ENCODE results near the gene EXPH5.
"Not testable (repeated sequence)": the region's sequence is repeated elsewhere in the genome, so short reads cannot be mapped to it uniquely, and the experiment has no call there.

The EXPH5 gene

DNA sequence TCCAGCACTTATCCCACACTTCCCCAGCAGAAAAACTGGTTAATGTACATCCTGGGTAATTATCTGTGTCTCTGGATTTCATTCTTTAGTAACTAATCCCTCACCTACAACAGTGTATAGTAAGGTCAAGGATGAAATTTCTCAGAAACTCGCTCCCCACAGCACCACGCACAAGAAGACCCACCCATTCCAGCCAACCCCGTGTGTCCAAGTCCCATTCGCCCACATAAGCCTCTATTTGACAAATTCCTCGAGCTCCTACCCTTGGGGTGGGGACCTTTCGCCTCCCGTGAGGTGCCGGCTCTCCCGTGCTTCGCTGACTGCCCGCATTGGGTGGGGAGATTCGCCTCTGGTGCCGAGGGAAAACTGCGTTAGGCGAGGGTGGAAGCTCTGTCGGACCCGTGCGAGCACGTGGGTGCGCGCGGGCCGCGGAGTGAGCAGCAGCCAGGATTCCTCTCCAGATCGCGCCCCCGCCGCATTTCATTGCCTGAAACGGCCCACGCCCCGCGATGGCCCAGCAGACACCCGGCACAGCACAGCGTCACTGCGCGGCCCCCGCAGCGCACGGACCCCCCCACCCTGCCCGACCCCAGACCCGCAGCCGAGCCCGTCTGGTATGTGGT lies 866 bp downstream of the EXPH5 start:
- DNase-seq (ENCODE audit: low read depth): no peak
- H3K4me3 ChIP-seq (replicated peaks; ENCODE audit: low read depth, low read length): peak overlapping the region; percentile 60
- TF ChIP-seq, protein P1, sequence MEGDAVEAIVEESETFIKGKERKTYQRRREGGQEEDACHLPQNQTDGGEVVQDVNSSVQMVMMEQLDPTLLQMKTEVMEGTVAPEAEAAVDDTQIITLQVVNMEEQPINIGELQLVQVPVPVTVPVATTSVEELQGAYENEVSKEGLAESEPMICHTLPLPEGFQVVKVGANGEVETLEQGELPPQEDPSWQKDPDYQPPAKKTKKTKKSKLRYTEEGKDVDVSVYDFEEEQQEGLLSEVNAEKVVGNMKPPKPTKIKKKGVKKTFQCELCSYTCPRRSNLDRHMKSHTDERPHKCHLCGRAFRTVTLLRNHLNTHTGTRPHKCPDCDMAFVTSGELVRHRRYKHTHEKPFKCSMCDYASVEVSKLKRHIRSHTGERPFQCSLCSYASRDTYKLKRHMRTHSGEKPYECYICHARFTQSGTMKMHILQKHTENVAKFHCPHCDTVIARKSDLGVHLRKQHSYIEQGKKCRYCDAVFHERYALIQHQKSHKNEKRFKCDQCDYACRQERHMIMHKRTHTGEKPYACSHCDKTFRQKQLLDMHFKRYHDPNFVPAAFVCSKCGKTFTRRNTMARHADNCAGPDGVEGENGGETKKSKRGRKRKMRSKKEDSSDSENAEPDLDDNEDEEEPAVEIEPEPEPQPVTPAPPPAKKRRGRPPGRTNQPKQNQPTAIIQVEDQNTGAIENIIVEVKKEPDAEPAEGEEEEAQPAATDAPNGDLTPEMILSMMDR (IDR thresholded peaks at IDR 0.05; ENCODE audit: low read length, missing control alignments): no peak

DNA sequence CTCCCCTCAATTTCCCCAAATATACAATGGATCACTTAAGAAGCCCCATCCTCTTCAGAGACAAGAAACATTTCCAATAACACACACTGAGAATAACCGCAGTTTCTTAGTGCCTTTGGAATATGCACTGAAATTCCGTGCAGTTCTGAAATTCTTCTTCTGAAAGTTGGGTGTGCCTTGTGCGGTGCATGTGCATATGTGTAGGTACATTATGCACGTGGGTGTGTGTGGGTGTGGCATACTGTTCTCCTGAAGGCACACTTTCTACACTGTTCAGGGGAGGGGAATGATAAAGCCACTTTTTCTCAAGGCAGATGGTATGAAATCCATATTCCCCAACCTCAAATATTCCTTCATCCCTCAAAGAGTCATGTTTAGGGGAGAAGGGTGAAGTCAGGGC lies 1.7 kb downstream of the EXPH5 start:
- no peak for DNase-seq (ENCODE audit: low read depth)
- H3K4me3 ChIP-seq (replicated peaks; ENCODE audit: low read depth, low read length): no peak overlapping the region
- TF ChIP-seq, protein P1 (IDR thresholded peaks at IDR 0.05; ENCODE audit: low read length, missing control alignments): no peak

DNA sequence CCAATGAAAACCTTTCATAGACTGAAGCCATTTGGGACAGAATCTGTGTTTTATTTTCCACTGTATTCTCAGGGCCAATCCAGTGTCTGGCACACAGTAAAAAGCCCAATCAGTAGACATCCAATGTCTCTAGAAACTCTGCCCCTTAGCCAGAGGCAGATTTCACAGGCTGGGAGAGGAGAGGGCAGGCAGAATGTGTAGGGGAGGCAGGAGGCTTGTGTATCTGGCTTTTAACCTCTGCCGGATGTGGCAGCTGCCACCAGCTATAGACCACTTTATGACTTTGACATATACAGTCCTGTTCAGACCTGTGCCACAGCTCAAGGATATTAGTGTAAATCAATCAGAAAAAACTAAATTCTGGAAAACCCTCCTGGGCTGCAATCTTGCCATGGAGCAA lies 4.4 kb downstream of the EXPH5 start:
- H3K4me3 ChIP-seq (replicated peaks; ENCODE audit: low read depth, low read length): no peak overlapping the region
- no peak for DNase-seq (ENCODE audit: low read depth)
- TF ChIP-seq, protein P1 (IDR thresholded peaks at IDR 0.05; ENCODE audit: low read length, missing control alignments): no peak

DNA sequence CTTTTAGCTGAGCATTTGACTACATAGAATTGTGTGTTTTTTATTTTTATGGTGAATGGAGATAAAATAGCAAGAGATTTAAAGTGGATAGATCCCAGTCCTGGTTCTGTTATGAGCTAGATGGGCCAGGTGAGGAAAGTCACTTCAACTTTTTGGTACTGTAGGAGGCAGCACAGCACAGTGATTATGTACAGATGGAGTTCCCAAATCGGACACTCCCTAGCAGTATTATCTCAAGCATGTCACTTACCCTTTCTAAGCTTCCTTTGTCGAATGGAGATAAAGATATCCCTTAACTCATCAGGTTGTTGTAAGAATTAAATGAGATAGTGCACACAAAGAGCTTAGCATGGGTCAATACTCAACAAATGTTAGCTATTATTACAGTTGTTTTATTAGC lies 5.3 kb downstream of the EXPH5 start:
- TF ChIP-seq, protein P1 (IDR thresholded peaks at IDR 0.05; ENCODE audit: low read length, missing control alignments): no peak
- no peak for DNase-seq (ENCODE audit: low read depth)
- H3K4me3 ChIP-seq (replicated peaks; ENCODE audit: low read depth, low read length): no peak overlapping the region

DNA sequence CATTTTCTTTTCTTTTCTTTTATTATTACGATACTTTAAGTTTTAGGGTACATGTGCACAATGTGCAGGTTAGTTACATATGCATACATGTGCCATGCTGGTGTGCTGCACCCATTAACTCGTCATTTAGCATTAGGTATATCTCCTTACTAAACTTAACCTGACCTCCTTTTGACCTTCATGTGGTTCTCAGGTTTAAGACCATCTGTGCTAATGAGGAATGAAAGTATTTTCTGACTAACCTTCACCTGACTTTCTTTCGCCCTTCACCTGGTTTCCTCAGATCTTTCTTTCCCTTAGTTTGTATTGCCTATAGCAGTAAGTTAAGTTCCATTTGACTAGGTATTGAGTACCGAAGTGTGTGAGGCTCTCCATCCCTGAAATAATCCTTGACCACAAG lies 6.5 kb downstream of the EXPH5 start:
- no peak overlapping the region for H3K4me3 ChIP-seq (replicated peaks; ENCODE audit: low read depth, low read length)
- DNase-seq (ENCODE audit: low read depth): no peak
- TF ChIP-seq, protein P1 (IDR thresholded peaks at IDR 0.05; ENCODE audit: low read length, missing control alignments): no peak

DNA sequence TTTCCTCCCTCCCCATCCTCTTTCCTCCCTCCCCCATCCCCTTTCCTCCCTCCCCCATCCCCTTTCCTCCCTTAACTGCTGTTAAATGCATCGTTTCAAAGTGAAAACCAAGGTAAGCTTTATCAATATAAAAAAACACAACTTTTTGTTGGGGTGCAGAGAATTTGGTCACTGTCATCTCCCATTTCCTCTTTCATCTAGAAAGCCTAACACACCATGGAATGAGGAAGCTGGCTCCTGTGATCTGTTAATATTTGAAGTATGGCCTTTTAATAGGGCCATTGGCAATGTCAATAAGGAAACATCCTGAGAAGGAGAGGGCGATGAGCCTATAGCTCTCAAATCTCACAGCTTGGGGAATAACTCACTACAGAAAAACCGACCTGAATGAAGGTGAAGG lies 7.0 kb downstream of the EXPH5 start:
- TF ChIP-seq, protein P1 (IDR thresholded peaks at IDR 0.05; ENCODE audit: low read length, missing control alignments): no peak
- no peak overlapping the region for H3K4me3 ChIP-seq (replicated peaks; ENCODE audit: low read depth, low read length)
- DNase-seq (ENCODE audit: low read depth): no peak

DNA sequence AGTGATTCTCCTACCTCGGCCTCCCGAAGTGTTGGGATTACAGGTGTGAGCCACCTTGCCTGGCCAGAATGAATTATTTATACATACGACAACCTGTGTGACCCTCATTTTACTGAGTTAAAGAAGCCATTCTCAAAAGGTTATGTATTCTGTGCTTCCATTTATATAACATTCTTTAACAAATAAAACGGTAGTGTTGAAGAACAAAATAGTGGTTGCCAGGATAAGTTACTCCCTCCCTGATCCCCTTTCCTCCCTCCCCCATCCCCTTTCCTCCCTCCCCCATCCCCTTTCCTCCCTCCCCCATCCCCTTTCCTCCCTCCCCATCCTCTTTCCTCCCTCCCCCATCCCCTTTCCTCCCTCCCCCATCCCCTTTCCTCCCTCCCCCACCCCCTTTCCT lies 7.4 kb downstream of the EXPH5 start:
- not testable (repeated sequence) for H3K4me3 ChIP-seq (replicated peaks; ENCODE audit: low read depth, low read length); DNase-seq (ENCODE audit: low read depth)

Measured in fibroblast of pulmonary artery (primary cell).